Bronchus fibroblast of lung (primary cell): ENCODE measurements around the gene CEBPB. TPM values are rescaled to one million over a fixed set of nuclear protein-coding genes. Genes with fewer than 3 reads are reported as not detected.

ENCODE experiments used
- total RNA-seq: library from RNA; depleted of rRNA; stranded (reverse); fragments of >200 nt; gene quantifications from 2 replicates; pipeline ENCODE4 v1.2.3, GENCODE V29; 2015

CEBPB gene
- 49.8 and 62.2 TPM in 2 replicates for total RNA-seq

GRCh38 chr20:50190251-50191064 lies at the start of gene CEBPB:
Gene CEBPB (plus strand): TSS chr20:50190830. CDS start chr20:50191034, 204 bp downstream.

GRCh38 chr20:50153500-50154377 lies 36.9 kb upstream of the CEBPB start, which contains the start of gene PEDS1:
Gene PEDS1 (minus strand): TSS chr20:50153723. CDS start chr20:50153637, 86 bp downstream.

Other genes starting within 250 kb of the CEBPB start
- gene SNAI1, start 207.8 kb upstream of the CEBPB start, total RNA-seq: 1.6 and 2.5 TPM in 2 replicates
- gene UBE2V1, start 77.7 kb upstream of the CEBPB start, total RNA-seq: 49.8 and 67.1 TPM in 2 replicates
- gene PEDS1, start 37.1 kb upstream of the CEBPB start, total RNA-seq: 31.8 and 33.0 TPM in 2 replicates